NCI-H226 (cell line): ENCODE measurements around the gene EGFL7.
A peak's percentile ranks its signal among the peaks of the same experiment; 100 is the strongest.

Source experiments
- DNase-seq: peaks from one replicate; pipeline ENCODE4 v3.0.0-alpha.2; 2015

EGFL7 gene

GRCh38 chr9:136662326-136662655, 425 bp upstream of the EGFL7 start:
- DNase-seq, result no peak

GRCh38 chr9:136664000-136664915, 1.5 kb downstream of the EGFL7 start:
- DNase-seq, result no peak

GRCh38 chr9:136665111-136665703, 2.5 kb downstream of the EGFL7 start:
- no peak for DNase-seq

GRCh38 chr9:136665704-136666371, 3.1 kb downstream of the EGFL7 start:
- DNase-seq, result peak; percentile 10

GRCh38 chr9:136666372-136667213, 3.9 kb downstream of the EGFL7 start:
- no peak for DNase-seq

- DNase-seq, result no peak
These were observed 4.7 kb downstream of the EGFL7 start for GRCh38 chr9:136667214-136667939.

- DNase-seq, result no peak
These were observed 5.4 kb downstream of the EGFL7 start for GRCh38 chr9:136667940-136668760.

- peak; percentile 23 for DNase-seq
These were observed 6.5 kb downstream of the EGFL7 start for GRCh38 chr9:136668983-136669790.

- no peak for DNase-seq
These were observed 7.2 kb downstream of the EGFL7 start for GRCh38 chr9:136669791-136670464.

- DNase-seq, result no peak
These were observed 8.0 kb downstream of the EGFL7 start for GRCh38 chr9:136670576-136671253.

GRCh38 chr9:136671254-136671614, 8.5 kb downstream of the EGFL7 start:
- DNase-seq, result no peak

- no peak for DNase-seq
These were observed 9.1 kb downstream of the EGFL7 start for GRCh38 chr9:136671646-136672430.

GRCh38 chr9:136672431-136673087, 9.8 kb downstream of the EGFL7 start:
- no peak for DNase-seq

- DNase-seq, result no peak
These were observed 10.6 kb downstream of the EGFL7 start for GRCh38 chr9:136673088-136673974.

GRCh38 chr9:136673975-136674785, 11.5 kb downstream of the EGFL7 start:
- DNase-seq, result no peak

GRCh38 chr9:136674786-136675349, 12.2 kb downstream of the EGFL7 start:
- no peak for DNase-seq
